ENCODE results near the gene HYAL3.

Gene HYAL3

GRCh38 chr3:50270422-50271224, 28.6 kb downstream of the HYAL3 start:
- Histone ChIP-seq H3K9ac (ENCODE audit: low read depth in 1 of 2, low read length in 2 of 2) (peak overlapping the region; percentile 91 to 96), H3K4me3 (ENCODE audit: low read depth in 1 of 2, low read length in 2 of 2) (peak overlapping the region; percentile 69 to 74), H3K27me3 (ENCODE audit: control insufficient read depth in 1 of 2, insufficient read depth in 2 of 2, low read length in 2 of 2) (peaks cover 4 to 6% of the 10 kb centered on the region in 2 donors), H3K36me3 (ENCODE audit: control insufficient read depth in 1 of 2, insufficient read depth in 2 of 2, low read length in 2 of 2) (peaks cover 0 to 4% of the 10 kb centered on the region in 2 donors), H3K4me1 (ENCODE audit: control insufficient read depth in 1 of 2, insufficient read depth in 2 of 2, low read length in 2 of 2) (peaks cover 60 to 78% of the 10 kb centered on the region in 2 donors), H3K27ac (ENCODE audit: low read depth, low read length) (peak overlapping the region; percentile 69), H3K9me3 (ENCODE audit: control insufficient read depth in 1 of 2, low read length in 2 of 2) (no peaks in the 10 kb centered on the region)

GRCh38 chr3:50269977-50270413, 29.2 kb downstream of the HYAL3 start:
- peak overlapping the region; percentile 69 for H3K27ac ChIP-seq (ENCODE audit: low read depth, low read length)

GRCh38 chr3:50269460-50269859, 29.7 kb downstream of the HYAL3 start:
- no peaks in the 10 kb centered on the region for H3K36me3 ChIP-seq (ENCODE audit: control insufficient read depth in 1 of 2, insufficient read depth in 2 of 2, low read length in 2 of 2)
- H3K27ac ChIP-seq (ENCODE audit: low read depth, low read length): peak overlapping the region; percentile 69
- no peaks in the 10 kb centered on the region for H3K9me3 ChIP-seq (ENCODE audit: control insufficient read depth in 1 of 2, low read length in 2 of 2)
- peaks cover 71 to 84% of the 10 kb centered on the region in 2 donors for H3K4me1 ChIP-seq (ENCODE audit: control insufficient read depth in 1 of 2, insufficient read depth in 2 of 2, low read length in 2 of 2)
- peak overlapping the region; percentile 69 to 74 for H3K4me3 ChIP-seq (ENCODE audit: low read depth in 1 of 2, low read length in 2 of 2)
- peaks cover 0 to 2% of the 10 kb centered on the region in 2 donors for H3K27me3 ChIP-seq (ENCODE audit: control insufficient read depth in 1 of 2, insufficient read depth in 2 of 2, low read length in 2 of 2)
- H3K9ac ChIP-seq (ENCODE audit: low read depth in 1 of 2, low read length in 2 of 2): peak overlapping the region; percentile 91 to 96

More at GRCh38 chr3:50269977-50270413, 29.2 kb downstream of the HYAL3 start:
- peaks cover 0 to 1% of the 10 kb centered on the region in 2 donors for H3K36me3 ChIP-seq (ENCODE audit: control insufficient read depth in 1 of 2, insufficient read depth in 2 of 2, low read length in 2 of 2)
- H3K27me3 ChIP-seq (ENCODE audit: control insufficient read depth in 1 of 2, insufficient read depth in 2 of 2, low read length in 2 of 2): peaks cover 2 to 4% of the 10 kb centered on the region in 2 donors
- H3K4me1 ChIP-seq (ENCODE audit: control insufficient read depth in 1 of 2, insufficient read depth in 2 of 2, low read length in 2 of 2): peaks cover 67 to 84% of the 10 kb centered on the region in 2 donors
- peak overlapping the region; percentile 91 to 96 for H3K9ac ChIP-seq (ENCODE audit: low read depth in 1 of 2, low read length in 2 of 2)
- peak overlapping the region; percentile 69 to 74 for H3K4me3 ChIP-seq (ENCODE audit: low read depth in 1 of 2, low read length in 2 of 2)
- no peaks in the 10 kb centered on the region for H3K9me3 ChIP-seq (ENCODE audit: control insufficient read depth in 1 of 2, low read length in 2 of 2)

GRCh38 chr3:50268703-50269451, 30.3 kb downstream of the HYAL3 start, which contains the start of gene SEMA3B:
Gene SEMA3B, plus strand, starts transcription at chr3:50269147. Its CDS starts 94 bp downstream, at chr3:50269241.
- peaks cover 72 to 83% of the 10 kb centered on the region in 2 donors for H3K4me1 ChIP-seq (ENCODE audit: control insufficient read depth in 1 of 2, insufficient read depth in 2 of 2, low read length in 2 of 2)

GRCh38 chr3:50268276-50268675, 30.9 kb downstream of the HYAL3 start:
- H3K9me3 ChIP-seq (ENCODE audit: control insufficient read depth in 1 of 2, low read length in 2 of 2): no peaks in the 10 kb centered on the region
- H3K9ac ChIP-seq (ENCODE audit: low read depth in 1 of 2, low read length in 2 of 2): peak overlapping the region; percentile 66 to 91
- H3K27me3 ChIP-seq (ENCODE audit: control insufficient read depth in 1 of 2, insufficient read depth in 2 of 2, low read length in 2 of 2): no peaks in the 10 kb centered on the region
- peak overlapping the region; percentile 10 to 74 for H3K4me3 ChIP-seq (ENCODE audit: low read depth in 1 of 2, low read length in 2 of 2)
- H3K4me1 ChIP-seq (ENCODE audit: control insufficient read depth in 1 of 2, insufficient read depth in 2 of 2, low read length in 2 of 2): peaks cover 68 to 77% of the 10 kb centered on the region in 2 donors
- peak overlapping the region; percentile 69 for H3K27ac ChIP-seq (ENCODE audit: low read depth, low read length)
- H3K36me3 ChIP-seq (ENCODE audit: control insufficient read depth in 1 of 2, insufficient read depth in 2 of 2, low read length in 2 of 2): no peaks in the 10 kb centered on the region

More at GRCh38 chr3:50268703-50269451, 30.3 kb downstream of the HYAL3 start, which contains the start of gene SEMA3B:
- Histone ChIP-seq H3K36me3 (ENCODE audit: control insufficient read depth in 1 of 2, insufficient read depth in 2 of 2, low read length in 2 of 2) (no peaks in the 10 kb centered on the region), H3K27ac (ENCODE audit: low read depth, low read length) (peak within 1 kb of the TSS; percentile 69), H3K9me3 (ENCODE audit: control insufficient read depth in 1 of 2, low read length in 2 of 2) (no peaks in the 10 kb centered on the region), H3K9ac (ENCODE audit: low read depth in 1 of 2, low read length in 2 of 2) (peak within 1 kb of the TSS; percentile 91 to 96), H3K27me3 (ENCODE audit: control insufficient read depth in 1 of 2, insufficient read depth in 2 of 2, low read length in 2 of 2) (no peaks in the 10 kb centered on the region), H3K4me3 (ENCODE audit: low read depth in 1 of 2, low read length in 2 of 2) (peak within 1 kb of the TSS; percentile 69 to 74)

- no peaks in the 10 kb centered on the region for H3K36me3 ChIP-seq (ENCODE audit: control insufficient read depth in 1 of 2, insufficient read depth in 2 of 2, low read length in 2 of 2)
Measured at GRCh38 chr3:50267280-50267913, 31.8 kb downstream of the HYAL3 start.

GRCh38 chr3:50266836-50267235, 32.4 kb downstream of the HYAL3 start:
- Histone ChIP-seq H3K4me1 (ENCODE audit: control insufficient read depth in 1 of 2, insufficient read depth in 2 of 2, low read length in 2 of 2) (peaks cover 62 to 69% of the 10 kb centered on the region in 2 donors), H3K9ac (ENCODE audit: low read depth in 1 of 2, low read length in 2 of 2) (peak overlapping the region; percentile 79 to 91)

More at GRCh38 chr3:50267280-50267913, 31.8 kb downstream of the HYAL3 start:
- H3K9me3 ChIP-seq (ENCODE audit: control insufficient read depth in 1 of 2, low read length in 2 of 2): no peaks in the 10 kb centered on the region
- H3K27me3 ChIP-seq (ENCODE audit: control insufficient read depth in 1 of 2, insufficient read depth in 2 of 2, low read length in 2 of 2): no peaks in the 10 kb centered on the region
- H3K9ac ChIP-seq (ENCODE audit: low read depth in 1 of 2, low read length in 2 of 2): peak overlapping the region; percentile 79 to 91
- peaks cover 64 to 73% of the 10 kb centered on the region in 2 donors for H3K4me1 ChIP-seq (ENCODE audit: control insufficient read depth in 1 of 2, insufficient read depth in 2 of 2, low read length in 2 of 2)
- peak overlapping the region; percentile 67 to 74 for H3K4me3 ChIP-seq (ENCODE audit: low read depth in 1 of 2, low read length in 2 of 2)
- H3K27ac ChIP-seq (ENCODE audit: low read depth, low read length): peak overlapping the region; percentile 69

GRCh38 chr3:50266017-50266416, 33.2 kb downstream of the HYAL3 start:
- Histone ChIP-seq H3K4me3 (ENCODE audit: low read depth in 1 of 2, low read length in 2 of 2) (peak overlapping the region in 1 of 2 donors; percentile 62), H3K27ac (ENCODE audit: low read depth, low read length) (peak overlapping the region; percentile 82), H3K9me3 (ENCODE audit: control insufficient read depth in 1 of 2, low read length in 2 of 2) (no peaks in the 10 kb centered on the region), H3K27me3 (ENCODE audit: control insufficient read depth in 1 of 2, insufficient read depth in 2 of 2, low read length in 2 of 2) (no peaks in the 10 kb centered on the region), H3K36me3 (ENCODE audit: control insufficient read depth in 1 of 2, insufficient read depth in 2 of 2, low read length in 2 of 2) (no peaks in the 10 kb centered on the region), H3K9ac (ENCODE audit: low read depth in 1 of 2, low read length in 2 of 2) (peak overlapping the region; percentile 43 to 91), H3K4me1 (ENCODE audit: control insufficient read depth in 1 of 2, insufficient read depth in 2 of 2, low read length in 2 of 2) (peaks cover 55 to 63% of the 10 kb centered on the region in 2 donors)

More at GRCh38 chr3:50266836-50267235, 32.4 kb downstream of the HYAL3 start:
- Histone ChIP-seq H3K36me3 (ENCODE audit: control insufficient read depth in 1 of 2, insufficient read depth in 2 of 2, low read length in 2 of 2) (no peaks in the 10 kb centered on the region), H3K27ac (ENCODE audit: low read depth, low read length) (peak overlapping the region; percentile 69), H3K9me3 (ENCODE audit: control insufficient read depth in 1 of 2, low read length in 2 of 2) (no peaks in the 10 kb centered on the region), H3K4me3 (ENCODE audit: low read depth in 1 of 2, low read length in 2 of 2) (peak overlapping the region; percentile 62 to 67), H3K27me3 (ENCODE audit: control insufficient read depth in 1 of 2, insufficient read depth in 2 of 2, low read length in 2 of 2) (no peaks in the 10 kb centered on the region)

GRCh38 chr3:50265571-50265970, 33.6 kb downstream of the HYAL3 start:
- no peak overlapping the region for H3K4me3 ChIP-seq (ENCODE audit: low read depth in 1 of 2, low read length in 2 of 2)
- no peaks in the 10 kb centered on the region for H3K9me3 ChIP-seq (ENCODE audit: control insufficient read depth in 1 of 2, low read length in 2 of 2)
- H3K9ac ChIP-seq (ENCODE audit: low read depth in 1 of 2, low read length in 2 of 2): peak overlapping the region in 1 of 2 donors; percentile 36
- peak overlapping the region; percentile 82 for H3K27ac ChIP-seq (ENCODE audit: low read depth, low read length)
- peaks cover 55 to 63% of the 10 kb centered on the region in 2 donors for H3K4me1 ChIP-seq (ENCODE audit: control insufficient read depth in 1 of 2, insufficient read depth in 2 of 2, low read length in 2 of 2)
- no peaks in the 10 kb centered on the region for H3K36me3 ChIP-seq (ENCODE audit: control insufficient read depth in 1 of 2, insufficient read depth in 2 of 2, low read length in 2 of 2)
- H3K27me3 ChIP-seq (ENCODE audit: control insufficient read depth in 1 of 2, insufficient read depth in 2 of 2, low read length in 2 of 2): no peaks in the 10 kb centered on the region

All from duodenal mucosa (tissue), 2 donors.